Hippocampal formation (tissue), 2 donors: Measurements from ENCODE around the gene GAL3ST1.
"Not testable (repeated sequence)": the region's sequence is repeated elsewhere in the genome, so short reads cannot be mapped to it uniquely, and the experiment has no call there.

Experiments used
- DNase-seq, 2 donors: peaks; one replicate each; lab custom pipeline; 2025; lab: John Stamatoyannopoulos, UW

GAL3ST1 gene

DNA sequence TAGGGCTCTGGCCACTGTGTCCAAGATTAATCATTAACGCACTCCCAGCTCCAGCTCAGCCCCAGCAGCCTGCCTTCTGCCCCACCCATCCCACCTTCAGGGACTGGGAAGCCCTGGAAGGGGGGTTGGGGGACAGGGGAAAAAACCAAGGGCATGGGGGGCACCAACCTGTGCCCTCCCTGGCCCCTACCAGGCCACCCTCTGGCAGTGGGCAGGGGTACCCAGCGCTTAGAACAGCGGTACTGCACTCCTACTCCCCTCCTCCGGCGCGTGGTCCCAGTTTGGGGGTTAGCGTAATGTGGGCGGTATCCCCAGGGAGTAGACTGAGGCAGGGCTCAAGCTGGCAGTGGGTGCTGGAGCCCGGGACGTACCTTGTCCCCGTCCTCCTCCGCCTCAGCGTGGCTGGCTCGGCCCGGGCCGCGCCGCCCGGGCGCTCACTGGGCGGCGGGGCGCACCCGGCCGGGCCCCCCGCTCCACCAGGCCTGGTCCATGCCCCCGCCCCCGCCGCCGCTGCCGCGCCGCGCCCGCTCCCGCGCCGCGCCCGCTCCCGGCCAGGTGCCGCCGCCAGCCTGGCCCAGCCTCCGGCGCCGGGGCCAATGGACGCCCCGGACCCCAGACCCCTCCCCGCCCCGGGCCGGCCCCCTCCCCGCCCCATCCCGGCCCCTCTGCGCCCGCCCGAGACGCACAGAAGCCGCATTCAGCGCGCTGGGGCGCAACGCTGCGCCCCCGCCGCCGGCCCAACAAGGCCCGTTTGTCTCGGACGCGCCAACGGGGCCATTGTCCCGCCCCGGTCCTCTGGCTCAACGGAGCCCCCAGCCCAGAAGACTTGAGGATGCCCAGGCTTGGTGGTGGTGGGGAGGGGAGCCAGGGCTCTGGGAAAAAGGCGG, at the start of gene GAL3ST1:
Gene GAL3ST1, minus strand, starts transcription at position 571 of the 887 bp plus-strand sequence. CDS start 17,273 bp downstream, outside the sequence.
- DNase-seq = peak; percentile 76 to 89

GRCh38 chr22:30619909-30620308, 45.4 kb upstream of the GAL3ST1 start:
- DNase-seq = not testable (repeated sequence)

DNA sequence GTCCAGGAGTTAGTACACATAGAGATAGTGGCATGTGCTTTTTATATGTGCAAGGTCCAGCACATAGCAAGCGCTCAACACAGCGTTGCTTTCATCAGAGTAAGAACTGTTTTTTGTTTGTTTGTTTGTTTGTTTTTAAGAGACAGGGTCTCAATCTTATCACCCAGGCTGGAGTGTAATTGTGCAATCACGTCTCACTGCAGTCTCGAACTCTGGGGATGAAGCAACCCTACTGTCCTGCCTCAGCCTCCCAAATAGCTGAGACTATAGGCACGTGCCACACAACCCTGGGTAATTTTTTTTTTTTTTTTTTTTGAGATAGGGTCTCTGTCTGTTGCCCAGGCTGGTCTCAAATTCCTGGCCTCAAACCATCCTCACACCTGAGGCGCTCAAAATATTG, 43.4 kb upstream of the GAL3ST1 start:
- DNase-seq = no peak

DNA sequence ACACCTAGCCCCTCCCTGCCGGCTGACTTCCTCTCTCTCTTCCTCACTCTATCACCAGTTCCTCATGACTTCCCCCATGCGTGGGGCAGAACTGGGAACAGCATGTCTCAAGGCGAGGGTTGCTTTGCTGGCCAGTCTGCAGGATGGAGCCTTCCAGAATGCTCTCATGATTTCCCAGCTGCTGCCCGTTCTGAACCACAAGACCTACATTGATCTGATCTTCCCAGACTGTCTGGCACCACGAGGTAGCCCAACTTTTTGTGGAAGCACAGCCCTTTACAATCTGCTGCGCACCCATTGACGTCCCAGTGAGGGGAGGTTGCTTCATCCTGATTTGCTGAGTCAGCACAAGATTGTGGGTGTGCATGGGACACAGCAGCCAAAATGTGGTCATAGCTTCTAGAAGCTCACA, 41.1 kb upstream of the GAL3ST1 start:
- no peak for DNase-seq

GRCh38 chr22:30614879-30615278, 40.4 kb upstream of the GAL3ST1 start:
- DNase-seq = no peak

DNA sequence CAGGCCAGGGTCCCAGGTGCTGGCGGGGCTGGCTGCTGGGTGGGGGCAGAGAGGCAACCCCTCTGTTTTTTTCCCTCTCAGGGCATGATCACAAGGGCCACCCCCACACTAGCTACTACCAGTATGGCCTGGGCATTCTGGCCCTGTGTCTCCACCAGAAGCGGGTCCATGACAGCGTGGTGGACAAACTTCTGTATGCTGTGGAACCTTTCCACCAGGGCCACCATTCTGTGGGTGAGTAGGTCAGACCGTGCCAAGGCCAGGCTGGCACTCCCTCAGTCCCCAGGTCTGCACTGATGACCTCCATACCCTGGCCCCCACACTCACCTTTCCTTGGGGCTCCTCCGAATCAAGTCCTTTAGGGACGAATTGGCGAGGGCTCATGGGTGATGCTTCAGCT, 39.8 kb upstream of the GAL3ST1 start:
- no peak for DNase-seq

DNA sequence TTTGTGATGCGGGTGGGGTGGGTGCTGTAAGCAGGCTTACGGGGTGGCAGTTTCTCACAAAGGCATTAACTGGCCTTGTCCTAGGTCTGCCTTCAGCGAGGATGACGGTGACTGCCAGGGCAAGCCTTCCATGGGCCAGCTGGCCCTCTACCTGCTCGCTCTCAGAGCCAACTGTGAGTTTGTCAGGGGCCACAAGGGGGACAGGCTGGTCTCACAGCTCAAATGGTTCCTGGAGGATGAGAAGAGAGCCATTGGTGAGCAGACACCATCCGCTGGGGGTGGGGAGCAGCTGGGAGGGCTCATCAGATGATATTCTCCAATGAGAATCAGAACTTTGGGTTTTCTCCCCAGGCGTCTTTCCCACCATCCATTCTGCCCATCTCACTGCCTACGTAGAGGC, 38.3 kb upstream of the GAL3ST1 start:
- no peak for DNase-seq

GRCh38 chr22:30611197-30611596, 36.7 kb upstream of the GAL3ST1 start:
- no peak for DNase-seq

DNA sequence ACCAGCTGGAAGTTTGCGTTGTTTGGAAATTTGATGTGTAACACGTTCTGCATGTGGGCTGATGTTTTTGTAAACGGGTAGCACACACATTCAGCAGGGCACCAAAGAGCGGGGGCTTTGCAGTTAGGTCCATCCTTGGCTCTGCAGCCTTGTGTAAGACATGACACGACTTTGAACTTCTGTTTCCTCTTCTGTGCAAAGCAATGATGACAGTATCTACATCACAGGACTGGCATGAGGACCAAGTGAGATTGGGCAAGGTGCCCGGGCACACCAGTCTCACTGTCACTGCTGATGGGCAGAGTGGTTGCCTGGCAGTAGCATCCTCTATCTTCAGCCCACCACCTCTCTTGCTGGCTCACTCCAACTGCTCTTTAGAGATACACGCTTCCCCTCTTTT, 35.8 kb upstream of the GAL3ST1 start:
- DNase-seq = no peak

- no peak for DNase-seq
Observed at GRCh38 chr22:30609260-30610185, 35.1 kb upstream of the GAL3ST1 start.

DNA sequence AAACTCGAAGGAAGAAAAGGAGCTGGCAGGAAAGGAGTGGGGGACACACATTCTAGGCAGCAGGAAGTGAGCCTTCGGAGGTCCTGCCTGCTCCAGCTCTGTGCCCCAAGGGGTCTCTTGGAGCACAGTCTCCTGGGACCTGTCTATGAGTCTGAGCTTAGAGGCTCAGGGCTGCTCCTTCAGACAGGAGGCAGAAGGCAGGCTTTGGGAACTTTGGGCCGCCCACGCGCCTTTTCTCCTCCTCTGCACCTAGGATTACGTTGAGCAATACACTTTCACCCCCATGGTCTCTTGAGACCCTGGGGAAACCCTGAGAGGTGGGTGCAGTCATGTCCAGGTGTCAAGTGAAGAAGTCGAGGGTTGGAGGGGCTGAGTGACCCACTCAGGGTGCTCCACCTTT, 33.5 kb upstream of the GAL3ST1 start:
- no peak for DNase-seq

DNA sequence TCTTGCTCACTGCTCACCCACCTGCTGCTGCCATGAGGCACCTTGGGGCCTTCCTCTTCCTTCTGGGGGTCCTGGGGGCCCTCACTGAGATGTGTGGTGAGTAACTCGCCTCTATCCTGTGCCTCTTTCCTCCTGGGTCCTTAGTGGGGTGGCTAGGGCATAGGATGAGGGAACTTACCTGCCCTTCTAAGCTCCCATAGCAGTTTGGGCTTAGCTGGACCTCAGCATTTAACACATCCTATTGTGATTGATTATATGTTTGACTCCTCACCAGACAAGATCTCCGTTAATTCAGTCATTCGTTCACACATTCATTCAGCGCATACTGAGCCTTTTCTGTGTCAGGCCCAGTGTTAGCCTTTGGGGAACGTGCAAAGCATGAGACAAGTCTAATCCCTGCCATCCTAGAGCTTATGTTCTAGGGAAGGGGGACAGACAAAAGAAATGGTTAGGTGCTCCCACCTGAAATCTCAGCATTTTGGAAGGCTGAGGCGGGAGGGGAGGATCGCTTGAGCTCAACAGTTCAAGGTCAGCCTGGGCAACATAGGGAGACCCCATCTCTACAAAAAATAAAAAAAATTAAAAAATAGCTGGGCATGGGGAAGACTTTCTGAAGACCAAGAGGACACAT, 33.0 kb upstream of the GAL3ST1 start:
- DNase-seq = no peak

DNA sequence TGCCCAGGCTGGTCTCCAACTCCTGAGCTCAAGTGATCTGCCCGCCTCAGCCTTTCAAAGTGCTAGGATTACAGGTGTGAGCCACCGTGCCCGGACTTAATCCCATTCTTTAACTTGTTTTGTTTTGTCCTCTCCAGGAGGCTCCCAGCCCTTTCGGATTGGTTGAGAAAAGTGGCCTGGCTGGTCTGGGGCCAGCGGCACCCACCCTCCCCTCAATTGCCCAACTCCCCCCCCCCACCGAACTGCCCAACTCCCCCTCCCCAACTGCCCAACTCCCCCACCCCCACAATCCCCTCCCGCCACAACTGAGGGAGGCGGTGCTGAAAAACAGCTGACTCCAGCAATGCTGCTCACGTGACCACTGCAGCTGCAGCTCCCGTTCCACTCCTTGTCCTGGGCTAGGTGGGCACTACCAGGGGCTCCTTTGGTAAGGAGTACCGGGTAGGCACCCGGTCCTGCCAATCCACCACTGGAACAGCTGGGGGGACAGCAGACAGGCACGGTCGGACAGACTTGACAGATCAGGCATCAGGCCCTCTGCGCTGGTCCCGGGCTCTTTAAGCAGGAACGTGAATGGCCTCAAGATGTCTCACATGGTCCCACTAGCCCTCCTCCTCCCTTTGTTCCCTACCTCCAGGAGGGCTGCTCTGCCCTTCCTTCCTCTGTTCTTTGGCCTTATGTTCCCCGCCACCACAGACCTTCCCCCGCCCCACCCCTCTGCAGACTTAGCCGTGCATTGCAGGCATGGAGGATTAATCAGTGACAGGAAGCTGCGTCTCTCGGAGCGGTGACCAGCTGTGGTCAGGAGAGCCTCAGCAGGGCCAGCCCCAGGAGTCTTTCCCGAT, 32.2 kb upstream of the GAL3ST1 start, which contains the start of gene TCN2:
Gene TCN2, plus strand, starts transcription at position 720 of the 845 bp plus-strand sequence. CDS start 158 bp downstream, outside the sequence.
- DNase-seq = peak; percentile 74 to 76

DNA sequence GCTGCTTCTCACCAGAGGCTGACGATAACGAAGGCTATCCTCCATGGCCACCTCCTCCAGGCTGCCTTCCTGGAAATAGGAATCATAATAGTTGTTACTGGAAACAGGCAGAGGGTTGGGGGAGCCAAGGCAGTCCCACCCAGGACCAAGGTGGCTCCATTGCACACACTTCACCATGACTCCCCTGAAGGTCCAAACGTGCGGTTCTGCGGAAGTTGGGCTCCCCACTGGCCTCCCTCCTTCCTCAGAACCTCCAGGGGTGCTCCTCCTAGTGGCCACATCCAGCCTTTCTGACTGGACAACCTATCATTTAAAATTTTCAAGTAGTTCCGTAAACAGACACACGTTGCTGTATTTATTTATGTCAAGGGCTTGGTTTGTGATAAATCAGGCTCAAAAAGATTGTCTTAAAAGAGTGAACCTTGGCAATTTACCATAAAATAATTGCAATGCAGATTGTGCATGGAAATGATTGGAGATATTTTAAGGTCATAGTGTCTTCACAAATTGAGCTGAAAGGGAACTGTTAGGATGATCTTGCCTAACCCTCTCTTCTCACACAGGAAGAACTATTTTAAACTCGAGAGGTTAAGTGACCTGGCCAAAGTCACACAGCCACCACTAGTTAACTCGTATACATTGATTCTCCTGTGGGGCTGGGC, 31.1 kb upstream of the GAL3ST1 start:
- DNase-seq = peak in 1 of 2 donors; percentile 25

GRCh38 chr22:30604723-30605122, 30.3 kb upstream of the GAL3ST1 start:
- no peak for DNase-seq

DNA sequence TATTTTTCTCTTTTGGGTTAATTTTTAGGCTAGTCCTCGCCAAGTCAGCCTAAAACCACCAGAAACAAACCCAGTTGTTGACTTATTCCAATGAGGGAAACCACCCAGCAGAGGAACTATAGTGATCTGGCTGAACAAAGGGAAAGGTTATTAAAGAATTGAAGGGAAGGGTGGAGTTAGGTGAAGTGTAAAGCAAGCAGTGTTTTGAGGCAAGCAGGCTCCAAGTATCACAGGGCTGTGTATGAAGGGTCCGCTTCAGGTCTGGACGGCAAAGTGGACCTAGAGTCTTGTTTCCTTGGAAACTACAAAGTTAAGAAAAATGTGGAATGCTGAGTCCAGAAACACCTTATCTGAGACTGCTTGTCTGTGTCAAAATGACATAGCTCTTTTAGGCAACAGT, 29.3 kb upstream of the GAL3ST1 start:
- DNase-seq = no peak

DNA sequence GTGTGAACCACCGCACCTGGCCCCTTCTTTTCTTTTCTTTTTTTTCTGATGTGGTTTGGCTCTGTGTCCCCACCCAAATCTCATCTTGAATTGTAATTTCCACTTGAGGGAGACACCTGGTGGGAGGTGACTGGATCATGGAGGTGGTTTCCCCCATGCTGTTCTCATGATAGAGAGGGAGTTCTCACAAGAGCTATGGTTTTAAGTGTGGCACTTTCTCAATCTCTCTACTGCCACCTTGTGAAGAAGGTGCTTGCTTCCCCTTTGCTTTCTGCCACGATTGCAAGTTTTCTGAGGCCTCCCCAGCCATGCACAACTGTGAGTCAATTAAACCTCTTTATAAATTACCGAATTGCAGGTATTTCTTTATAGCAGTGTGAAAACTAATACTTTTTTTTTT, 27.6 kb upstream of the GAL3ST1 start:
- no peak for DNase-seq

DNA sequence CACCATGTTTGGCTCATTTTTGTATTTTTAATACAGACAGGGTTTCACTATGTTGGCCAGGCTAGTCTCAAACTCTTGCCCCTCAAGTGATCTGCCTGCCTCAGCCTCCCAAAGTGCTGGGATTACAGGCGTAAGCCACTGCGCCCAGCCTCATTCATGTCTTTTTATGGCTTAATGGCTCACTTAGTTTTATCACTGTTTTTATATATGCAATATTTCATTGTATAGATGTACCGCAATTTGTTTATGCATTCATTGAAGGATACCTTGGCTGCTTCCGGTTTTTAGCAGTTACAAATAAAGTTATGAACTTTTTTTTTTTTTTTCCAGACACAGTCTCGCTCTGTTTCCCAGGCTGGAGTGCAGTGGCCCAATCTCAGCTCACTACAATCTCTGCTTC, 27.0 kb upstream of the GAL3ST1 start:
- DNase-seq = no peak

DNA sequence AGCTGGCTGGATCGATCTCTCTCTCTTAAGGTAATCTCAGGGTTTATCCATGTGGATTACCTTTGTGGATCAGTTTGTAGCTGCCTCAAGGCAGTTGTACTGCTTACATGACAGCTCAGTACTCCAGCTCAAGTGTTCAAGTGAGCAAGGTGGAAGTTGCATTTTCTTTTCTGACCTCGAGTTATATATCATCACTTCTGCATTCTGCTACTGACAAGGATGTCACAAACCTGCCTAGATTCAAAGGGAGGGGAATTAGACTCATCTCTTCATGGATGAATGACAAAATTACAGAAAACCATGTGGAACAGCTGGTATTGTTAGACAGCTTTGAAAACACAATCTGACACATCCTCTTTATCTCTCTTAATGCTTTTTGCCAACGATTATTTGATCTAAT, 26.5 kb upstream of the GAL3ST1 start:
- no peak for DNase-seq

DNA sequence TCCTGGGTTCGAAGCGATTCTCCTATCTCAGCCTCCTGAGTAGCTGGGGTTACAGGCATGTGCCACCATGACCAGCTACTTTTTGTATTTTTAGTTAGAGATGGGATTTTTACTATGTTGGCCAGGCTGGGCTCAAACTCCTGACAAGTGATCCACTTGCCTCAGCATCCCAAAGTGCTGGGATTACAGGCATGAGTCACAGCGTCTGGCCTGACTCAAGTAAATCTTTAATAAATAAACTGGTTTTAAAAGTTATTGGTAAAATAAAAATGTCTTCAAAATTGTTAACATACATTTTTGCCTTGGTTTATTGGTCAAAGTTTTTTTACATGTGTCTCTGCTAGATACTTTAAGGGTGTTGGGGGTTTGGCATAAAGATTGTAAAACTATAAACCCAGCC, 24.5 kb upstream of the GAL3ST1 start:
- no peak for DNase-seq

DNA sequence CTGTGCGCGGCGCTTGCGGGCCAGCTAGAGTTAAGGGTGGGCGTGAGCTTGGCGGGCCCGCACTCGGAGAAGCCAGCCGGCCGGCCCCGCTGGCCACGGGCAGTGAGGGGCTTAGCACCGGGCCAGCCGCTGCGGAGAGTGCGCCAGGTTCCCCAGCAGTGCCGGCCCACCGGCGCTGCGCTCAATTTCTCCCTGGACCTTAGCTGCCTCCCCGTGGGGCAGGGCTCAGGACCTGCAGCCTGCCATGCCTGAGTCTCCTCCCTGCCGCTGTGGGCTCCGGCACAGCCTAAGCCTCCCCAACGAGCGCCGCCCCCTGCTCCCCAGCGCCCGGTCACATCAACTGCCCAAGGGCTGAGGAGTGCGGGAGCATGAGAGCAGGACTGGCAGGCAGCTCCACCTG, 22.4 kb upstream of the GAL3ST1 start:
- DNase-seq = no peak
